GM18519 (cell line): ENCODE measurements around the gene GDI1.

Experiments used
- ATAC-seq: cut with Tn5 transposase; IDR thresholded peaks from one replicate; pipeline ENCODE4 v1.9.1; 2021; ENCODE audit warnings: mild to moderate bottlenecking, moderate library complexity; ENCODE audit not compliant: unreplicated experiment, low FRiP score

Gene GDI1

DNA sequence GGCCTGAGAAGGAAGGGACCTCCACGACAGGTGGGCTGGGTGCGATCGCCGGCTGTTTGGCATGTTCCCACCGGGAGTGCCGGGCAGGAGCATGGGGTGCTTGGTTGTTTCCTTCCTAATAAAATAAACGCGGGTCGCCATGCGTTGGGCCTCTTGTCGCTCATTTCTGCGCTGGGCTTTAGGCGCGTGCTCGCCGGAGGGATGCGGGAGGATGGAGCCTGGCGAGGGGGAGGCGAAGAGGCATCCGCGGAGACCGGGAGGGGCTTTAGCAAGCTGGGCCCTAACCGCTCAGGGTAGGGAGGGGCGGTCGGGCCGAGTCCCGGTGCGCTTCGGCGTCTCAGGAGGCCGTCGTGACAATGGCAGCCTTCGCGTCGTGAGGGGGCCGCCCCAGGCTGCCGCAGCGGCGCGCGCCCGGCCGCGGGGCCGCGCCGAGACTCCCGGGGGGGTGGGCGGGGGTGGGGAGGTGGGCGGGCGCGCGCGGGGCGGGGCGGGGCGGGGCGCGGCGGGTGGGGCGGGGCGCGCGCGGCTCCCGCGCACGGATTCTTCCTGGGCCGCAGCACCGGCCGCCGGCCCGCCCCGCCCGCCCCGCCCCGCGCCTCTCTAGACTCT, 476 bp upstream of the GDI1 start:
- no peak for ATAC-seq

GRCh38 chrX:154437971-154438893, 1.3 kb downstream of the GDI1 start:
- no peak for ATAC-seq

GRCh38 chrX:154439841-154440240, 2.9 kb downstream of the GDI1 start:
- no peak for ATAC-seq

DNA sequence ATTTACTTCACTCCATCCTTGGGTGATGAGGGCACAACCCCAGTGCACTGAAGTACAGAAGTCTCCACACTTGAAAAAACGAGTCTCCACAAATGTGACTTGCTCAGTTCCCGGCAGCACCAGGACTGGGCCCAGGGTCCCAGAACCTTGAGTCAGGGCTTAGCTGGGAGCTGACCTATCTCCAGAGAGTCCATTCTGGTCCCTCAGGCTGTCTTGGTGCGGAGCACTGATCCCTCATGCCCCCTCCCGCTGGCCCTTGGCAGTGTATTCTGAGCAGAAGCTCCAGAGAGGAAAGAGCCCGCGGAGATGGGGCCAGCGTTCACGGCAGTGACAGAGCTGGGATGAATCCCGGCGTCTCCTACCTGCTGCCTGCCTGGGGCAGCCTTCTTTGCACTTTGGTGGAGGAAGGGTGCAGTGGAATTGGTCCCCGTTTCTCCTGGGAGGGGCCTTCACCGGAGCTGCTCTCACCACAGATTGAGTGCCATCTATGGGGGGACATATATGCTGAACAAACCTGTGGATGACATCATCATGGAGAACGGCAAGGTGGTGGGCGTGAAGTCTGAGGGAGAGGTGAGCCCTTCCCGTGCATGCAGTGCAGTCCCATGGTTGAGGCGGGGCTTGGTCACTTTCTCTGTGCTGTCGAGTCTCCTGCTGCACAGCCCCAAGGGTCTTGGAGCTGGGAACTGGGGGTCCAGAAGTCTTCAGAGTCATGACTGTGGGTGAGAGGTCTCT, 3.8 kb downstream of the GDI1 start:
- no peak for ATAC-seq

- no peak for ATAC-seq
Observed at GRCh38 chrX:154441564-154441963, 4.6 kb downstream of the GDI1 start.

GRCh38 chrX:154441984-154442707, 5.2 kb downstream of the GDI1 start:
- ATAC-seq: no peak

- no peak for ATAC-seq
Observed at GRCh38 chrX:154443479-154443910, 6.5 kb downstream of the GDI1 start.

GRCh38 chrX:154443992-154444754, 7.2 kb downstream of the GDI1 start, which contains the start of gene FAM50A:
FAM50A (plus strand) TSS chrX:154444141; CDS start chrX:154444236, 95 bp downstream.
- no peak for ATAC-seq

- ATAC-seq: no peak
Observed at GRCh38 chrX:154444755-154445246, 7.8 kb downstream of the GDI1 start.

DNA sequence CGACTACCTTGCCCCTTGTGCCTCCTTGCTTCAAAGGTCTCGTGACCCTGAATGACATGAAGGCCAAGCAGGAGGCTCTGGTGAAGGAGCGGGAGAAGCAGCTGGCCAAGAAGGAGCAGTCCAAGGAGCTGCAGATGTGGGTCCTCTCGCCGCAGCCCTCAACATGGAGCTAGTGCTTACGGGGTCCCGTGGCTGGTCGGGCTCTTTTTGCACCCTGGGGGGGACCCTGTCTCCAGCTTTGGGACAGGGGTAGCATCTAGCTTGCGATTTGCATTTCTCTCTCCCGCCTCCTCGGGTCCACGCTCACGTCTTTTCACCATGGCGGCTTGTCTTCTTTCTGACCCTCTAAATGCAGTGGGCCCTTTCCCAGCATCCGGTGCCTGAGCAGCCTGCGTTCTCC, 8.8 kb downstream of the GDI1 start:
- ATAC-seq: no peak

DNA sequence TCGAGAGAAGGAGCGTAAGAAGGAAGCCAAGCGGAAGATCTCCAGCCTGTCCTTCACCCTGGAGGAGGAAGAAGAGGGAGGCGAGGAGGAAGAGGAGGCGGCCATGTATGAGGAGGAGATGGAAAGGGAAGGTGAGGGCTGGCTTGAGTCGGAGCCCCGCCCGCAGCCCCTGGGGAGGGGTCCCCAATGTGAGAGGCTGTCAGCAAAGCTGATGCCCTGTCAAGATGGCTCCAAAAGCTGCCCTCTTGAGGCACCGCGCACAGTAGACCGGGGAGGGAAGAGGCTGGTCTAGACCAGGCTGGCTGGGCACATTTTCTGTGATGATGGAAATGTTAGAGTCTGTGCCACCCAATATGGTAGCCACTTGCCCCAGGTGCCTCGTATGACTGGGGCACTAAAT, 9.5 kb downstream of the GDI1 start:
- ATAC-seq: no peak

GRCh38 chrX:154448484-154448883, 11.5 kb downstream of the GDI1 start:
- no peak for ATAC-seq

DNA sequence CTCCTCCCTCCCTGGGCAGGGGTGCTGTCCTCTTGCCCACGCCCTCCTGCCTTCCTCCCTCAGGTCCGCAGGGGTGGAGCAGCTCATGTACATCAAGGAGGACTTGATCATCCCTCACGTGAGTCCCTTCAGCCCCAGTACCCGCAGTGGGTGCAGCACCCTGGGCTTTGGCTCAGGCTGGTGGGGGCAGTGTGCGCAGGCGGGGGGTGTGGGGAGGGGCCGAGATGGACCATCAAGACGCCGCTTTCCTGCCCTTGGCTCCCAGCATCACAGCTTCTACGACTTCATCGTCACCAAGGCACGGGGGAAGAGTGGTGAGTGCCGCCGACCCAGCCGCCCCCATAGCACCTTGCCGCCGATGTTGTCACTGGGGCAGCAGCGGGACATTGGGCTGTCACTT, 12.7 kb downstream of the GDI1 start:
- no peak for ATAC-seq

DNA sequence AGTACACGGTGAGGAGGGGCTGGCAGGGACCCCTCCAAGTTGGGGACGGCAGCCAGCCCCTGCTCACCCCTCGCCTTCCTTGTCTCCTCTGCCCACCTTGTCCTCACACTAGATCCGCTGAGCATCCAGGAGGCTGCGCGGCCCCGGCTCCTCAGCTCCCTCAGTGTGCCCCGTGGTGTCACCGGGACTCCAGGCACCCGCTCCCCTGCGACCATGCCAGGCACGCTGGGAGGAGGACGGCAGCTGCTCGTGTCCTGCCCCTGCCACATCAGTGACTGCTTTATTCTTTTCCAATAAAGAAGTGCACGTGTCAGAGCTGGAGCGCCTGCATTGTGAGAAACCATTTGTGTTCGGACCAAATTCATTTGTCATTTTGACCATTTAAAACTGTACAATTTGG, 13.4 kb downstream of the GDI1 start:
- ATAC-seq: no peak

DNA sequence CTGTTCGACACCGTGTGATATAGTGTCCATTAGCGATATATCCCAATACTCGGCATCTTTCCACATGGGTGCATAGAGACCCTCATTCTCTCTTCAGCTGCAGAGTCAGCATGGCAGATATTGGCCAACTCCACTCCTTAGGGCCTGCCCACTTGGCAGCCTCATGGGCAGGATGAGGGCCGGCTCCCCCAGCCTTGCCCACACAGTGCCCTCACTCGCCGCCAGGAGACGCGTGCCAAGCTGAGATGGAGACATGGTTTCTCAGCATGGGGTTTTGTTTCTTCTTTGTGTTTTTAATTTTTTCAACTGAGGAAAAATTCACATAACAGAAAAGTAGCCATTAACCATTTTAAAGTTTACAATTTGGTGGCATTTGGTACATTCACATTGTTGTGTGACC, 15.9 kb downstream of the GDI1 start:
- no peak for ATAC-seq

- ATAC-seq: no peak
Observed at GRCh38 chrX:154457491-154458115, 20.6 kb downstream of the GDI1 start.

DNA sequence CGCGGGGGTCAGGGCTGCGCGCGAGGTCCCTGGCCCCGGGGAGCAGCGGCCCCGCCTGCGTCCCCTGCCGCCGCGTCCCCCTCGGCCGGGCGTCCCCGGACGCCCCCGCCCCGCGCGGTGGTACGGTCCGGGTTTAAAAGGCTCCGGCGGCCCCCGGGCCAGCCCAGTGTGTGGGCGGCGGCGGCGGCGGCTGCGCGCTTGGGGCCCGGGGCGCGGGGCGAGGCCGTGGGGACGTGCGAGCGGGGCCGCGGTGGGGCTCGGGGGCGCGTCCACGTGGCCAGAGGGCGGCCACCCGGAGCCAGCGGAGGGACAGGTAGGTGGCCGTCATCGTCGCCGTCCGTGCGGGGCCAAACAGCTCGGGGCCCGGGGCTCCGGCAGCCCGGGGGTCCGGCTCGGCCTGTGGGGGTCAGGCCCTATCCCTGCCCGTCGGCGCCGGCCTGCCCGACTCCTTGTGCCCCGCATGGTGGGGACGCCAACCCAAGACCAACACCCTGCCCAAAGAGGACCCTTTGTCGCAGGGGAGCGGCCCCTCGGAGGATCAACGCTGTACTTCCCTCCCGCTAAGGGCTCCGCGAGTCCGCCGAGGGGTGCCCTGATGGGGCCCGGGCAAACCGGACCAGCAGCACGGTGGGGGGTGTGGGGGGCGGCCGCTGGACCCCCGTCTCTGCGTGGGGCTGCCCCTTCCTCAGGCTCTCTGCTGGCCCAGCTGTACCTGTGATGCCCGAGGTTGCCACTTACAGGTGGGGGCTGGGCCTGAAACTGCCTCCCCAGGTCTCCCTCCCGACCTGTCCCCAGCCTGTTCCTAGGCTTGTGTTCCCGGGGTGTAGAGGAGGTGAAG, 21.4 kb downstream of the GDI1 start, which contains the start of gene PLXNA3:
PLXNA3 (plus strand) TSS at position 166 of the 838 bp plus-strand sequence. CDS start 1,903 bp downstream, outside the sequence.
- ATAC-seq: no peak
